HepG2 (cell line): ENCODE measurements around the gene CYSRT1. TPM values are rescaled to one million over a fixed set of nuclear protein-coding genes. Genes with fewer than 3 reads are reported as not detected.

Experiments
- ATAC-seq: fragments of 200-7000 bp; cut with Tn5 transposase; 3 replicates; pipeline ENCODE4 v1.9.1; 2020; ENCODE audit warnings: mild to moderate bottlenecking, moderate library complexity
- BruUV-seq: library from RNA; stranded (reverse); fragments of 400-500 nt; replicated peaks from 2 replicates; lab custom pipeline; 2021; lab: Mats Ljungman, UMichigan
- CTCF ChIA-PET: fragments of 300-600 bp; formaldehyde crosslinking; extraction: SDS; loops from one replicate; lab custom pipeline; 2021; ENCODE audit warnings: low total read pairs, inconsistent platforms, low intra/inter-chr PET ratio; lab: Yijun Ruan, JAX
- POLR2A ChIA-PET: fragments of 350-600 bp; sonication (Branson Sonifier 250); formaldehyde crosslinking; loops from one replicate; lab custom pipeline; 2020; ENCODE audit warnings: antibody characterized with exemption, inconsistent platforms; lab: Yijun Ruan, JAX
- DNase-seq: peaks from one replicate; pipeline ENCODE4 v3.0.0-alpha.2; 2015; ENCODE audit warnings: low spot score
- FAIRE-seq: peaks from 3 replicates; lab custom pipeline; 2011; peaks lifted over from hg19 to GRCh38; lab: Jason Lieb, UNC
- H2AFZ ChIP-seq: one replicate; pipeline ENCODE4 v1.6.1; 2011; ENCODE audit warnings: low read length, inconsistent platforms
- H3K27ac ChIP-seq: fragments of 300-600 bp; 3 replicates; pipeline ENCODE4 v1.8.0; 2011; ENCODE audit warnings: mixed run types, mild to moderate bottlenecking, mixed read lengths, low read length, inconsistent platforms; ENCODE audit not compliant: insufficient read depth; ENCODE audit errors: extremely low read length
- H3K27me3 ChIP-seq, 2 experiments: fragments of 200-600 bp in 1 of 2; 2 replicates in 1 of 2; 3 replicates in 1 of 2; pipeline versions ENCODE4 v1.6.0 to v1.8.0; 2011; ENCODE audit warnings: low read length in 2 of 2, mild to moderate bottlenecking in 2 of 2, moderate library complexity in 2 of 2, inconsistent platforms in 1 of 2; ENCODE audit not compliant: insufficient read depth in 2 of 2, control insufficient read depth in 1 of 2
- H3K36me3 ChIP-seq, 2 experiments: fragments of 200-600 bp in 1 of 2; replicated peaks in 1 of 2; 2 replicates in 1 of 2; 3 replicates in 1 of 2; pipeline versions ENCODE4 v1.5.1 to v1.8.0; 2011; ENCODE audit warnings: low read length in 2 of 2, inconsistent platforms in 1 of 2; ENCODE audit not compliant: insufficient read depth in 2 of 2, control insufficient read depth in 1 of 2
- H3K4me1 ChIP-seq: 2 replicates; pipeline ENCODE4 v1.5.1; 2012; ENCODE audit warnings: low read length, inconsistent platforms; ENCODE audit not compliant: insufficient read depth
- H3K4me2 ChIP-seq: 2 replicates; pipeline ENCODE4 v1.6.0; 2011; ENCODE audit warnings: low read depth, low read length, inconsistent platforms
- H3K4me3 ChIP-seq, 3 experiments: fragments of 200-600 bp in 1 of 3; sonication (generic), shearing (Covaris generic) in 1 of 3; replicated peaks in 1 of 3; 2 replicates each; pipeline ENCODE4 v1.5.1; 2011 to 2016; ENCODE audit warnings: low read length in 3 of 3, inconsistent platforms in 2 of 3, low read depth in 2 of 3, mild to moderate bottlenecking in 2 of 3, control low read depth in 1 of 3, mixed read lengths in 1 of 3; ENCODE audit not compliant: insufficient read depth in 1 of 3
- H3K79me2 ChIP-seq: one replicate; pipeline ENCODE4 v1.6.1; 2011; ENCODE audit warnings: low read length, inconsistent platforms; ENCODE audit not compliant: insufficient read depth
- H3K9ac ChIP-seq: 2 replicates; pipeline ENCODE4 v1.6.0; 2011; ENCODE audit warnings: mild to moderate bottlenecking, low read depth, low read length, inconsistent platforms; ENCODE audit not compliant: insufficient read depth
- H3K9me3 ChIP-seq: 2 replicates; pipeline ENCODE4 v1.5.1; 2012; ENCODE audit warnings: mild to moderate bottlenecking, low read length
- H4K20me1 ChIP-seq: 2 replicates; pipeline ENCODE4 v1.6.0; 2011; ENCODE audit warnings: inconsistent platforms, mild to moderate bottlenecking, low read length, moderate library complexity; ENCODE audit not compliant: insufficient read depth
- GTF3A ChIP-seq: sonication (generic); formaldehyde crosslinking; conservative IDR thresholded peaks from 2 replicates; pipeline ENCODE4 v1.4.0; 2020; ENCODE audit warnings: mild to moderate bottlenecking, missing genetic modification reagents
- MBNL3 ChIP-seq: fragments of 250-450 bp; sonication (Bioruptor Pico); conservative IDR thresholded peaks from 2 replicates; pipeline ENCODE4 v1.8.0; 2022; ENCODE audit warnings: mild to moderate bottlenecking, inconsistent platforms
- SP140L ChIP-seq: sonication (generic); formaldehyde crosslinking; IDR thresholded peaks from 2 replicates; pipeline ENCODE4 v1.4.0; 2020; ENCODE audit warnings: missing genetic modification reagents, borderline replicate concordance
- SRY ChIP-seq: sonication (generic); formaldehyde crosslinking; IDR thresholded peaks from 2 replicates; pipeline ENCODE4 v1.8.0; 2022; ENCODE audit warnings: mild to moderate bottlenecking, missing genetic modification reagents
- TP53 ChIP-seq: sonication (generic); formaldehyde crosslinking; conservative IDR thresholded peaks from 2 replicates; pipeline ENCODE4 v1.4.0; 2020; ENCODE audit warnings: missing genetic modification reagents
- ZC3H13 ChIP-seq: sonication (generic); formaldehyde crosslinking; IDR thresholded peaks from 2 replicates; pipeline ENCODE4 v1.8.1; 2023; ENCODE audit warnings: mild to moderate bottlenecking, missing genetic modification reagents, moderate library complexity
- ZEB1 ChIP-seq: IDR thresholded peaks from 2 replicates; pipeline ENCODE4 v1.6.1; 2012; ENCODE audit warnings: mild to moderate bottlenecking, low read depth, inconsistent platforms; ENCODE audit not compliant: insufficient replicate concordance
- WGBS: methylation state at CpG from one replicate; pipeline ENCODE4 v1.1.6; 2017; ENCODE audit warnings: low lambda C conversion rate; 5-methylcytosine and 5-hydroxymethylcytosine counted together
- in situ Hi-C: cut with HindIII; loops from 2 replicates; pipeline ENCODE4 v1.10.0; 2017; ENCODE audit warnings: low pct_unique_long_range_greater_than_20kb; ENCODE audit not compliant: extremely low pct_ligation_motif_present
- intact Hi-C: fragments of 100-400 bp; cut with micrococcal nuclease; formaldehyde crosslinking; loops from one replicate; pipeline ENCODE4 v1.10.0; 2022; ENCODE audit not compliant: unreplicated experiment
- polyA plus RNA-seq, 8 experiments: library from polyadenylated mRNA; depleted of rRNA in 3 of 8; stranded (reverse) in 7 of 8; unstranded in 1 of 8; fragments of >200 nt; fragmentation: Illumina TruSeq in 4 of 8; extraction: Trizol in 4 of 8; gene quantifications; 2 replicates each; pipeline versions ENCODE4 v1.2.1 to v1.2.3, GENCODE V29; 2011 to 2016; ENCODE audit warnings: low read depth in 4 of 8, missing spikeins in 1 of 8, mixed read lengths in 1 of 8; ENCODE audit not compliant: insufficient read depth in 1 of 8
- total RNA-seq, 5 experiments: library from RNA; depleted of rRNA; stranded (reverse); fragments of >200 nt; fragmentation: Illumina TruSeq; extraction: Trizol; gene quantifications; 2 replicates each; pipeline ENCODE4 v1.2.3, GENCODE V29; 2016; ENCODE audit warnings: low read depth in 1 of 5
- TF ChIP-seq, protein P1 (sequence below): sonication (generic); formaldehyde crosslinking; IDR thresholded peaks from 2 replicates; pipeline ENCODE4 v1.4.0; 2020; ENCODE audit warnings: mild to moderate bottlenecking, missing genetic modification reagents, borderline replicate concordance

The CYSRT1 gene
- total and polyA plus RNA-seq, 2 of the 13 experiments (the other 11 are each of a cell fraction or from before 2014, with no cell fraction given) = 1.5 to 2.1 TPM

DNA sequence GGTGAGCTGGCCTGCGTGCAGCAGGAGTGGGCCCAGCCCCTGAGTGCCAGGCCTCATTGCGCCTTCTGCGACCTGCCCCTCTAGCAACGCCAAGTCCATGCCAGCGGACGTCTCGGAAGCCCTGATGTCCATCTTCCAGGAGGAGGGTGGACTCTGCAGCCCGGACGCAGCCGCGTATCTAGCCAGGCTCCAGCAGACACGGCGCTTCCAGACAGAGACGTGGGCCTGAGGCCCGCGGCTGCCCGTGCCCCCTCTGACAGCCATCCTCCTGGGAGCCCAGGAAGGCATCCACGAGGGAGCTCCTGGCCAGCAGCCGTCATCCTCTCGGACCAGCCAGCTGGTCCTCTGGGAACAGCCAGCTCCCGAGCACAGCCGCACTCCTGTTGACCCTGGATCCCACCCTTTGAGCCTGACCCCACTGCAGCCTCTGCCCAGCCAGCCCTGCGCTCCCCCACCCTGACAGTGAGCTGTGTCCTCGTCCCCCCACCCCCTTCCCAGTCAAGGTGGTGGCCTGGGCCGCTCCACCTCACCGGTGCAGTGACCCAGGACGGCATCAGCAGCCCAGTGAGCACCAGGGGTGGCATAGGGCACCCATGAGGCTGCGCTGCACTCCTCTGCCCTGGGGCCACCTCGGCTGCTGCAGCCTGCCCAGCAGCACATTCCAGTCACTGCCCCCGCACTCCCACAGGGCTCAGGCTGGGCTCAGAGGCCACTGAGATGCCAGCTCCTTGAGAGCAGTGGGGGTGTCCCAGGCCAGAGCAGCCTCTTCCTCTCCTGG, 8.6 kb upstream of the CYSRT1 start:
- no peak for FAIRE-seq
- no peak for ATAC-seq
- in situ Hi-C loops (no loop called here), intact Hi-C loops (no loop called here)
- Histone ChIP-seq H3K27ac (no peak overlapping the region), H4K20me1 (peaks cover 4% of the 10 kb centered on the region; the same call in 1 of the 2 replicates), H3K4me2 (no peak overlapping the region), H3K27me3 (no peaks in the 10 kb centered on the region), H2AFZ (no peak overlapping the region), H3K4me1 (peaks cover 29% of the 10 kb centered on the region), H3K36me3 (no peaks in the 10 kb centered on the region; a peak in 1 of 5 replicates), H3K79me2 (peaks cover 3% of the 10 kb centered on the region), H3K9ac (no peak overlapping the region), H3K4me3 (peak overlapping the region in 1 of 3 experiments; percentile 83; a peak in 1 of 6 replicates), H3K9me3 (no peaks in the 10 kb centered on the region)
- ChIA-PET POLR2A (interaction anchor here (3.1 to 13.4 kb wide), 4 partner anchors 12 to 27 kb away, joined by 14 to 225 read pairs (median 26); partner anchors contain the start of genes ANAPC2, NDOR1, SSNA1 and TMEM203), CTCF (no interaction called here)
- no TSS peak for BruUV-seq
- DNase-seq = no peak
- WGBS = 93% methylated on average over 8 of the region's 30 CpGs
- TF ChIP-seq, protein P1, sequence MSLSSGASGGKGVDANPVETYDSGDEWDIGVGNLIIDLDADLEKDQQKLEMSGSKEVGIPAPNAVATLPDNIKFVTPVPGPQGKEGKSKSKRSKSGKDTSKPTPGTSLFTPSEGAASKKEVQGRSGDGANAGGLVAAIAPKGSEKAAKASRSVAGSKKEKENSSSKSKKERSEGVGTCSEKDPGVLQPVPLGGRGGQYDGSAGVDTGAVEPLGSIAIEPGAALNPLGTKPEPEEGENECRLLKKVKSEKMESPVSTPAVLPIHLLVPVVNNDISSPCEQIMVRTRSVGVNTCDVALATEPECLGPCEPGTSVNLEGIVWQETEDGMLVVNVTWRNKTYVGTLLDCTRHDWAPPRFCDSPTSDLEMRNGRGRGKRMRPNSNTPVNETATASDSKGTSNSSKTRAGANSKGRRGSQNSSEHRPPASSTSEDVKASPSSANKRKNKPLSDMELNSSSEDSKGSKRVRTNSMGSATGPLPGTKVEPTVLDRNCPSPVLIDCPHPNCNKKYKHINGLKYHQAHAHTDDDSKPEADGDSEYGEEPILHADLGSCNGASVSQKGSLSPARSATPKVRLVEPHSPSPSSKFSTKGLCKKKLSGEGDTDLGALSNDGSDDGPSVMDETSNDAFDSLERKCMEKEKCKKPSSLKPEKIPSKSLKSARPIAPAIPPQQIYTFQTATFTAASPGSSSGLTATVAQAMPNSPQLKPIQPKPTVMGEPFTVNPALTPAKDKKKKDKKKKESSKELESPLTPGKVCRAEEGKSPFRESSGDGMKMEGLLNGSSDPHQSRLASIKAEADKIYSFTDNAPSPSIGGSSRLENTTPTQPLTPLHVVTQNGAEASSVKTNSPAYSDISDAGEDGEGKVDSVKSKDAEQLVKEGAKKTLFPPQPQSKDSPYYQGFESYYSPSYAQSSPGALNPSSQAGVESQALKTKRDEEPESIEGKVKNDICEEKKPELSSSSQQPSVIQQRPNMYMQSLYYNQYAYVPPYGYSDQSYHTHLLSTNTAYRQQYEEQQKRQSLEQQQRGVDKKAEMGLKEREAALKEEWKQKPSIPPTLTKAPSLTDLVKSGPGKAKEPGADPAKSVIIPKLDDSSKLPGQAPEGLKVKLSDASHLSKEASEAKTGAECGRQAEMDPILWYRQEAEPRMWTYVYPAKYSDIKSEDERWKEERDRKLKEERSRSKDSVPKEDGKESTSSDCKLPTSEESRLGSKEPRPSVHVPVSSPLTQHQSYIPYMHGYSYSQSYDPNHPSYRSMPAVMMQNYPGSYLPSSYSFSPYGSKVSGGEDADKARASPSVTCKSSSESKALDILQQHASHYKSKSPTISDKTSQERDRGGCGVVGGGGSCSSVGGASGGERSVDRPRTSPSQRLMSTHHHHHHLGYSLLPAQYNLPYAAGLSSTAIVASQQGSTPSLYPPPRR (CRISPR knock-in tag) = no peak
- TF ChIP-seq MBNL3 (CRISPR knock-in tag) (no peak), SRY (CRISPR knock-in tag) (no peak), ZC3H13 (0 out of 2 replicates have a peak, but pooled peaks have one; percentile 4), GTF3A (CRISPR knock-in tag) (no peak), TP53 (CRISPR knock-in tag) (no peak), SP140L (CRISPR knock-in tag) (no peak), ZEB1 (no peak)
